ENCODE data around the gene TTLL9. TPM values are rescaled to one million over a fixed set of nuclear protein-coding genes. Genes with fewer than 3 reads are reported as not detected.
"Not testable (repeated sequence)": the region's sequence is repeated elsewhere in the genome, so short reads cannot be mapped to it uniquely, and the experiment has no call there.

The TTLL9 gene
- total RNA-seq (not detected), total RNA-seq (0 to 0.12 reads per million in 2 donors)

GRCh38 chr20:31869942-31870725 is at the start of gene TTLL9, which contains the start of gene DUSP15:
TSS of gene TTLL9 (plus strand) at chr20:31870634. CDS start at chr20:31871127, 493 bp downstream.
TSS of gene DUSP15 (minus strand) at chr20:31870527. CDS start at chr20:31870337, 190 bp downstream.
- peaks cover 63% of the 10 kb centered on the region for H3K27me3 Mint-ChIP-seq
- DNase-seq, result no peak
- peak within 1 kb of the TSS; percentile 90 for H3K4me3 Mint-ChIP-seq
- H3K36me3 Mint-ChIP-seq (ENCODE audit: low read depth), result peaks cover 7% of the 10 kb centered on the region
- H3K27ac Mint-ChIP-seq, result no peak within 1 kb of the TSS
- peak; percentile 46 for ATAC-seq
- H3K9me3 ChIP-seq (ENCODE audit: control insufficient read depth, low read length, poor library complexity, severe bottlenecking), result no peaks in the 10 kb centered on the region
- peaks cover 15% of the 10 kb centered on the region for H3K4me1 Mint-ChIP-seq

- no peak for DNase-seq
- Mint-ChIP-seq H3K4me1 (peaks cover 7% of the 10 kb centered on the region), H3K27ac (no peak overlapping the region), H3K36me3 (ENCODE audit: low read depth) (no peaks in the 10 kb centered on the region), H3K27me3 (peaks cover 5% of the 10 kb centered on the region), H3K4me3 (no peak overlapping the region)
- no peaks in the 10 kb centered on the region for H3K9me3 ChIP-seq (ENCODE audit: control insufficient read depth, low read length, poor library complexity, severe bottlenecking)
- ATAC-seq, result no peak
Measured at GRCh38 chr20:31821427-31821826, 49.0 kb upstream of the TTLL9 start.

GRCh38 chr20:31822421-31823330 is 47.8 kb upstream of the TTLL9 start:
- ATAC-seq (peak; percentile 88), DNase-seq (peak; percentile 63 to 71 (median 70))
- Mint-ChIP-seq H3K4me3 (peak overlapping the region; percentile 47), H3K27ac (peak overlapping the region; percentile 3), H3K4me1 (peaks cover 7% of the 10 kb centered on the region), H3K27me3 (peaks cover 5% of the 10 kb centered on the region), H3K36me3 (ENCODE audit: low read depth) (no peaks in the 10 kb centered on the region)
- H3K9me3 ChIP-seq (ENCODE audit: control insufficient read depth, low read length, poor library complexity, severe bottlenecking), result no peaks in the 10 kb centered on the region

- Mint-ChIP-seq H3K27ac (peak overlapping the region; percentile 3), H3K4me1 (peaks cover 7% of the 10 kb centered on the region), H3K4me3 (peak overlapping the region; percentile 31), H3K36me3 (ENCODE audit: low read depth) (no peaks in the 10 kb centered on the region), H3K27me3 (peaks cover 5% of the 10 kb centered on the region)
- ATAC-seq (no peak), DNase-seq (no peak)
- no peaks in the 10 kb centered on the region for H3K9me3 ChIP-seq (ENCODE audit: control insufficient read depth, low read length, poor library complexity, severe bottlenecking)
Measured at GRCh38 chr20:31823360-31824124, 46.9 kb upstream of the TTLL9 start.

- no peaks in the 10 kb centered on the region for H3K36me3 Mint-ChIP-seq (ENCODE audit: low read depth)
- H3K9me3 ChIP-seq (ENCODE audit: control insufficient read depth, low read length, poor library complexity, severe bottlenecking), result no peaks in the 10 kb centered on the region
- no peak overlapping the region for H3K27ac Mint-ChIP-seq
- H3K4me3 Mint-ChIP-seq, result no peak overlapping the region
- peaks cover 7% of the 10 kb centered on the region for H3K4me1 Mint-ChIP-seq
- no peak for DNase-seq
- H3K27me3 Mint-ChIP-seq, result peaks cover 5% of the 10 kb centered on the region
- ATAC-seq, result no peak
Measured at GRCh38 chr20:31824125-31824485, 46.3 kb upstream of the TTLL9 start.

- Mint-ChIP-seq H3K27me3 (peaks cover 5% of the 10 kb centered on the region), H3K36me3 (ENCODE audit: low read depth) (no peaks in the 10 kb centered on the region), H3K4me3 (no peak overlapping the region), H3K27ac (no peak overlapping the region), H3K4me1 (peaks cover 7% of the 10 kb centered on the region)
- ATAC-seq (no peak), DNase-seq (no peak)
- H3K9me3 ChIP-seq (ENCODE audit: control insufficient read depth, low read length, poor library complexity, severe bottlenecking), result no peaks in the 10 kb centered on the region
Measured at GRCh38 chr20:31824554-31825313, 45.7 kb upstream of the TTLL9 start.

GRCh38 chr20:31826074-31826473 is 44.4 kb upstream of the TTLL9 start:
- ATAC-seq, result no peak
- peaks cover 5% of the 10 kb centered on the region for H3K27me3 Mint-ChIP-seq
- H3K36me3 Mint-ChIP-seq (ENCODE audit: low read depth), result no peaks in the 10 kb centered on the region
- peaks cover 7% of the 10 kb centered on the region for H3K4me1 Mint-ChIP-seq
- H3K27ac Mint-ChIP-seq, result no peak overlapping the region
- DNase-seq, result no peak
- H3K9me3 ChIP-seq (ENCODE audit: control insufficient read depth, low read length, poor library complexity, severe bottlenecking), result no peaks in the 10 kb centered on the region
- no peak overlapping the region for H3K4me3 Mint-ChIP-seq

GRCh38 chr20:31827059-31827458 is 43.4 kb upstream of the TTLL9 start:
- Mint-ChIP-seq H3K27me3 (peaks cover 5% of the 10 kb centered on the region), H3K4me3 (no peak overlapping the region), H3K27ac (no peak overlapping the region), H3K36me3 (ENCODE audit: low read depth) (no peaks in the 10 kb centered on the region), H3K4me1 (peaks cover 7% of the 10 kb centered on the region)
- DNase-seq (no peak), ATAC-seq (no peak)
- no peaks in the 10 kb centered on the region for H3K9me3 ChIP-seq (ENCODE audit: control insufficient read depth, low read length, poor library complexity, severe bottlenecking)

- not testable (repeated sequence) for H3K4me1 Mint-ChIP-seq; H3K4me3 Mint-ChIP-seq; DNase-seq; ATAC-seq; H3K36me3 Mint-ChIP-seq (ENCODE audit: low read depth); H3K27me3 Mint-ChIP-seq; H3K9me3 ChIP-seq (ENCODE audit: control insufficient read depth, low read length, poor library complexity, severe bottlenecking); H3K27ac Mint-ChIP-seq
Measured at GRCh38 chr20:31828016-31828415, 42.4 kb upstream of the TTLL9 start.

- Mint-ChIP-seq H3K27me3 (no peaks in the 10 kb centered on the region), H3K36me3 (ENCODE audit: low read depth) (no peaks in the 10 kb centered on the region), H3K27ac (no peak overlapping the region), H3K4me3 (no peak overlapping the region), H3K4me1 (no peaks in the 10 kb centered on the region)
- no peaks in the 10 kb centered on the region for H3K9me3 ChIP-seq (ENCODE audit: control insufficient read depth, low read length, poor library complexity, severe bottlenecking)
- ATAC-seq (no peak), DNase-seq (no peak)
Measured at GRCh38 chr20:31829731-31830130, 40.7 kb upstream of the TTLL9 start.

GRCh38 chr20:31830406-31830981 is 39.9 kb upstream of the TTLL9 start:
- H3K27ac Mint-ChIP-seq, result no peak overlapping the region
- no peaks in the 10 kb centered on the region for H3K27me3 Mint-ChIP-seq
- H3K4me1 Mint-ChIP-seq, result no peaks in the 10 kb centered on the region
- DNase-seq (no peak), ATAC-seq (no peak)
- H3K4me3 Mint-ChIP-seq, result no peak overlapping the region
- no peaks in the 10 kb centered on the region for H3K36me3 Mint-ChIP-seq (ENCODE audit: low read depth)
- no peaks in the 10 kb centered on the region for H3K9me3 ChIP-seq (ENCODE audit: control insufficient read depth, low read length, poor library complexity, severe bottlenecking)

GRCh38 chr20:31831211-31831610 is 39.2 kb upstream of the TTLL9 start:
- H3K27me3 Mint-ChIP-seq, result no peaks in the 10 kb centered on the region
- peaks cover 2% of the 10 kb centered on the region for H3K4me1 Mint-ChIP-seq
- no peaks in the 10 kb centered on the region for H3K36me3 Mint-ChIP-seq (ENCODE audit: low read depth)
- DNase-seq (no peak), ATAC-seq (no peak)
- H3K4me3 Mint-ChIP-seq, result no peak overlapping the region
- H3K27ac Mint-ChIP-seq, result no peak overlapping the region
- H3K9me3 ChIP-seq (ENCODE audit: control insufficient read depth, low read length, poor library complexity, severe bottlenecking), result no peaks in the 10 kb centered on the region

Data from T-helper 17 cell (primary cell).